ENCODE measurements around the gene KIRREL3. TPM values are rescaled to one million over a fixed set of nuclear protein-coding genes. Genes with fewer than 3 reads are reported as not detected.

Gene KIRREL3
- total and polyA plus RNA-seq, 2 donors (not counting 3 experiments of a cell fraction or from before 2014, with no cell fraction given) = not detected

DNA sequence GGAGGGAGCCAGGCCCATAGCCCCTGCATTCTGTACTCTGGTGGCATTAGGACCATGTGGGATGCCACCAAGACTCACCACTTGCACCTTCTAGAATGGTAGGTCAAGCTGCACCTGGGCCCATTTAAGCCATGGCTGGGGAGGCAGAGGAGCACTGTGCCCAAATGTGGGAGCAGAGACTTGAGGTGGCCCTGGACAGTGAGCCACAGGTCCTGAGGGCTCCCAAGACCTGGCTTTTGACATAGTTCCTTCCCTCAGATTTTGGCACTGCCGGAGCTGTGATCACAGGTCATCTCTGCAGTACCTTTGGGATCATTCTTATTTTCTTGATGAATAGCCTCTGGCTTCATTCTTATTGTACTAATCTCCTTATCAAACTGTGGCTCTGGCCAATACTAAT is 601.8 kb downstream of the KIRREL3 start:
- POLR2A ChIA-PET = no interaction called here

More for the DNA sequence above, 601.8 kb downstream of the KIRREL3 start:
- intact Hi-C loops (cut with micrococcal nuclease) = no loop called here
- FAIRE-seq (no peak), DNase-seq (ENCODE audit: low read depth, low spot score) (no peak)
- no peaks in the 10 kb centered on the region for H3K36me3 ChIP-seq (ENCODE audit: control insufficient read depth in 2 of 2, extremely low read depth in 1 of 2, insufficient read depth in 2 of 2, low read length in 2 of 2)
- no peak overlapping the region for H3K27ac ChIP-seq (ENCODE audit: insufficient read depth, low read depth, low read length)
- H3K27me3 ChIP-seq (ENCODE audit: control insufficient read depth in 2 of 2, insufficient read depth in 2 of 2, low read length in 2 of 2) = no peaks in the 10 kb centered on the region
- H3K79me2 ChIP-seq (ENCODE audit: control insufficient read depth, insufficient read depth, low read length) = no peaks in the 10 kb centered on the region
- no peak overlapping the region for H3K9ac ChIP-seq (replicated peaks; ENCODE audit: extremely low read depth, insufficient read depth, low read length)
- no peaks in the 10 kb centered on the region for H3K4me1 ChIP-seq (ENCODE audit: control insufficient read depth, extremely low read depth, insufficient read depth, low read length)
- no TSS peak for BruUV-seq (replicated peaks)
- H4K20me1 ChIP-seq (replicated peaks; ENCODE audit: control insufficient read depth, extremely low read depth, insufficient read depth, low read length) = no peaks in the 10 kb centered on the region
- CTCF ChIA-PET = interaction anchor here (1.4 kb wide), 1 partner anchor 88 kb away, joined by 3 read pairs; no protein-coding TSS in a partner anchor
- no peak overlapping the region for H2AFZ ChIP-seq (ENCODE audit: low read depth, low read length)
- H3K9me1 ChIP-seq (replicated peaks; ENCODE audit: control insufficient read depth, extremely low read depth, insufficient read depth, low read length) = no peaks in the 10 kb centered on the region
- TF ChIP-seq EZH2 (IDR thresholded peaks at IDR 0.05; ENCODE audit: borderline replicate concordance, low read depth, low read length, severe bottlenecking) (no peak), POLR2AphosphoS5 (IDR thresholded peaks at IDR 0.05; ENCODE audit: insufficient read depth, low read depth, low read length) (no peak), POLR2A (IDR thresholded peaks at IDR 0.05; ENCODE audit: low read depth, low read length) (no peak), MYC (IDR thresholded peaks at IDR 0.05; ENCODE audit: low read depth, low read length) (no peak), CTCF (IDR thresholded peaks at IDR 0.05; ENCODE audit: extremely low read depth in 1 of 2, insufficient read depth in 1 of 2, low read depth in 1 of 2, low read length in 2 of 2) (no peak), GATA2 (IDR thresholded peaks at IDR 0.05; ENCODE audit: insufficient read depth, insufficient read length, low read depth, low read length) (no peak), FOS (IDR thresholded peaks at IDR 0.05; ENCODE audit: borderline replicate concordance, insufficient read depth, low read length) (no peak), JUN (IDR thresholded peaks at IDR 0.05; ENCODE audit: borderline replicate concordance, insufficient read depth, insufficient read length, low read depth) (no peak)
- TF ChIP-seq, protein P1, sequence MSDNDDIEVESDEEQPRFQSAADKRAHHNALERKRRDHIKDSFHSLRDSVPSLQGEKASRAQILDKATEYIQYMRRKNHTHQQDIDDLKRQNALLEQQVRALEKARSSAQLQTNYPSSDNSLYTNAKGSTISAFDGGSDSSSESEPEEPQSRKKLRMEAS (IDR thresholded peaks at IDR 0.05; ENCODE audit: insufficient read depth, insufficient read length) = no peak
- H3K9me3 ChIP-seq (replicated peaks; ENCODE audit: control insufficient read depth, insufficient read depth, low read length) = no peaks in the 10 kb centered on the region
- dilution Hi-C loops (cut with MboI; ENCODE audit: extremely low pct_ligation_motif_present, low sequenced_read_pairs) = no loop called here
- no peak overlapping the region for H3K4me3 ChIP-seq (replicated peaks in 1 of 3; ENCODE audit: insufficient read depth in 1 of 3, low read depth in 1 of 3, low read length in 3 of 3)
- no peak overlapping the region for H3K4me2 ChIP-seq (ENCODE audit: insufficient read depth, low read length)

All from endothelial cell of umbilical vein (primary cell).